RWPE2 (cell line): ENCODE measurements around the gene ART5.
"Not testable (repeated sequence)": the region's sequence is repeated elsewhere in the genome, so short reads cannot be mapped to it uniquely, and the experiment has no call there.

Experiments
- ATAC-seq: fragments of 200-7000 bp; cut with Tn5 transposase; 3 replicates; pipeline ENCODE4 v1.9.1; 2021; ENCODE audit warnings: low read depth
- DNase-seq: peaks from one replicate; pipeline ENCODE4 v3.0.0-alpha.2; 2020; ENCODE audit warnings: low spot score
- H3K27ac ChIP-seq: fragments of 450-650 bp; 2 replicates; pipeline ENCODE4 v1.5.1; 2017; ENCODE audit warnings: mild to moderate bottlenecking; ENCODE audit not compliant: poor library complexity, severe bottlenecking
- H3K27me3 ChIP-seq: fragments of 250-450 bp; sonication (Bioruptor Pico); 2 replicates; pipeline ENCODE4 v1.5.1; 2021; ENCODE audit warnings: mild to moderate bottlenecking, moderate library complexity; ENCODE audit not compliant: insufficient read depth, poor library complexity, severe bottlenecking
- H3K36me3 ChIP-seq: fragments of 250-450 bp; sonication (Bioruptor Pico); 2 replicates; pipeline ENCODE4 v1.5.1; 2020; ENCODE audit warnings: low read depth, mild to moderate bottlenecking, moderate library complexity
- H3K4me1 ChIP-seq: fragments of 250-450 bp; sonication (Bioruptor Pico); 2 replicates; pipeline ENCODE4 v1.5.1; 2021; ENCODE audit warnings: mild to moderate bottlenecking, moderate library complexity; ENCODE audit not compliant: insufficient read depth, poor library complexity, severe bottlenecking
- H3K4me3 ChIP-seq: fragments of 250-450 bp; sonication (Bioruptor Pico); 2 replicates; pipeline ENCODE4 v1.5.1; 2021; ENCODE audit warnings: mild to moderate bottlenecking, moderate library complexity; ENCODE audit not compliant: severe bottlenecking
- H3K9me3 ChIP-seq: fragments of 250-450 bp; sonication (Bioruptor Pico); 2 replicates; pipeline ENCODE4 v1.5.1; 2021; ENCODE audit warnings: mild to moderate bottlenecking, moderate library complexity; ENCODE audit not compliant: severe bottlenecking
- TF ChIP-seq, protein P1 (sequence below): fragments of 450-650 bp; IDR thresholded peaks from one replicate; pipeline ENCODE4 v1.5.1; 2017; ENCODE audit warnings: mild to moderate bottlenecking, moderate library complexity; ENCODE audit not compliant: poor library complexity, severe bottlenecking

Gene ART5

DNA sequence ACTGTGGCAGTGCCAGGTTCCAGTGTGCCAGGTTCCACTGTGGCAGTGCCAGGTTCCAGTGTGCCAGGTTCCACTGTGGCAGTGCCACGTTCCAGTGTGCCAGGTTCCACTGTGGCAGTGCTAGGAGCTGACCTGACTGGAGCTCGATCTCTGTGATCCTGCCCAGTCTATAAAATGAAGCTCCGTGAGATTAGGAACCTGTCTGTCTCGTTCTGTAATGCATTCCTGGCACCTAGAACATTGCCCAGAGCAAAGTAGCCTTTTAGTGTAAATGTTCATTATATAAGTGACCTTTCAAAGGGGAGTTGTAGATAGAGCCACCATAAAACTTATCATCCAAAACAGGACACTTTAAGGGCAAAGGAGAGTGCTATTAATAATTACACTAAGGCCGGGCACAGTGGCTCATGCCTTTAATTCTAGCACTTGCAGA lies 36.0 kb downstream of the ART5 start:
- TF ChIP-seq, protein P1, sequence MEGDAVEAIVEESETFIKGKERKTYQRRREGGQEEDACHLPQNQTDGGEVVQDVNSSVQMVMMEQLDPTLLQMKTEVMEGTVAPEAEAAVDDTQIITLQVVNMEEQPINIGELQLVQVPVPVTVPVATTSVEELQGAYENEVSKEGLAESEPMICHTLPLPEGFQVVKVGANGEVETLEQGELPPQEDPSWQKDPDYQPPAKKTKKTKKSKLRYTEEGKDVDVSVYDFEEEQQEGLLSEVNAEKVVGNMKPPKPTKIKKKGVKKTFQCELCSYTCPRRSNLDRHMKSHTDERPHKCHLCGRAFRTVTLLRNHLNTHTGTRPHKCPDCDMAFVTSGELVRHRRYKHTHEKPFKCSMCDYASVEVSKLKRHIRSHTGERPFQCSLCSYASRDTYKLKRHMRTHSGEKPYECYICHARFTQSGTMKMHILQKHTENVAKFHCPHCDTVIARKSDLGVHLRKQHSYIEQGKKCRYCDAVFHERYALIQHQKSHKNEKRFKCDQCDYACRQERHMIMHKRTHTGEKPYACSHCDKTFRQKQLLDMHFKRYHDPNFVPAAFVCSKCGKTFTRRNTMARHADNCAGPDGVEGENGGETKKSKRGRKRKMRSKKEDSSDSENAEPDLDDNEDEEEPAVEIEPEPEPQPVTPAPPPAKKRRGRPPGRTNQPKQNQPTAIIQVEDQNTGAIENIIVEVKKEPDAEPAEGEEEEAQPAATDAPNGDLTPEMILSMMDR, result no peak
- no peak for DNase-seq
- H3K9me3 ChIP-seq, result no peaks in the 10 kb centered on the region
- H3K27ac ChIP-seq, result no peak overlapping the region
- no peak overlapping the region for H3K4me3 ChIP-seq
- no peaks in the 10 kb centered on the region for H3K27me3 ChIP-seq
- H3K36me3 ChIP-seq, result no peaks in the 10 kb centered on the region
- ATAC-seq, result no peak
- no peaks in the 10 kb centered on the region for H3K4me1 ChIP-seq

DNA sequence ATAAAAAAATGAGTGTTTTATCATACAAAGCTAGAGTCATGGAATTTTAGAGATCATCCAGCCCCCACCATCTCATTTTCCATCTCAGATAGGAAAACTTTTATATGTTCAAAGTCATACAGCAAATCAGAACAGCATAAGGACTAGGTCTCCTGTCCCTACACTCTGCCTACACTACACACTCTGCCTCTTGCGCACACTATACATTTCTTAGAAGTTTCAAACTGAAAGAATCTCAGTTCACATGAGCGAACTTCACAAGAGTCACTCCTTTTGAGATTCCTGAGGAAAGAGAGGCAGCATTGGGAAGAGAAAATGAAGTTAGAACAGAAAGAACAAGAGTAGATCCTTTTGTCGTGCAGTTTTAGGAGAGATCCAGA lies 36.5 kb downstream of the ART5 start:
- no peaks in the 10 kb centered on the region for H3K4me1 ChIP-seq
- ATAC-seq (no peak), DNase-seq (no peak)
- H3K36me3 ChIP-seq, result no peaks in the 10 kb centered on the region
- TF ChIP-seq, protein P1, result no peak
- H3K4me3 ChIP-seq, result no peak overlapping the region
- H3K9me3 ChIP-seq, result no peaks in the 10 kb centered on the region
- H3K27me3 ChIP-seq, result no peaks in the 10 kb centered on the region
- H3K27ac ChIP-seq, result no peak overlapping the region

DNA sequence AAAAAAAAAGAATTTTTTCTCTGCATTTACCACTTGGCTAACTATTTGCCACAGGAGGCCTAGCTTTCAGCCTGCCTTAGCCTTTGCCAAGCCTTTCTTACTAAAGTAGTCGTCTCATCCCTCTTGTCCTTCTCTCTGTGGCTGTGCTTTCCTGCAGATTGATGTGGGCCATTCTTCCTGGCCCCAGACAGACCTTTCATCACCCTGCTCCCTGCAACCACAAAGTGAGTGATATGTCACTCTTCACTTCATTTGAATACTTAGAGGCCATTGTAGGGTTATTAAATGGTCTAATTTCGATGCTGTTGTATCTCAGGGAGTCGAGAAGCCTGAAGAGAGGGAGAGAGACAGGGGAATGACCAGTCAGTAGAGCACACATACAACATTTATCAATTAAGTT lies 37.6 kb downstream of the ART5 start:
- TF ChIP-seq, protein P1, result no peak

DNA sequence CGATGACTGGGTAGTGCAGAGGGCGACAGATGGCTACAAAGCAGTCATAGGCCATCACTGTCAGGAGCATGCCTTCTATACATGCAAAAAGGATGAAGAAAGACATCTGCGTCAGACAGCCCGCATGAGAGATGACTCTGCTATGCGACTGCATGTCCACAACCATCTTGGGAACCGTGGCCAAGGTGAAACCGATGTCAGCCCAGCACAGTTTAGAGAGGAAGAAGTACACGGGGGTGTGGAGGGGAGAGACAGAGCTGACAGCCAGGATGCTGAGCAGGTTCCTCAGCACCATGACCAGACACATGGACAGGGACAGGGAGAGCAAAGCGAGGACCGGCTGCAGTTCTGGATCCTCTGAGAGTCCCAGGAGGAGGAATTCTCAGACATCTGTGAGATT lies 41.6 kb downstream of the ART5 start:
- not testable (repeated sequence) for ATAC-seq, DNase-seq, H3K27me3 ChIP-seq, H3K36me3 ChIP-seq, H3K4me1 ChIP-seq, H3K27ac ChIP-seq, H3K4me3 ChIP-seq, H3K9me3 ChIP-seq

More for the DNA sequence above, 37.6 kb downstream of the ART5 start:
- ATAC-seq (no peak), DNase-seq (no peak)
- H3K36me3 ChIP-seq, result no peaks in the 10 kb centered on the region
- H3K27me3 ChIP-seq, result no peaks in the 10 kb centered on the region
- H3K27ac ChIP-seq, result no peak overlapping the region
- no peaks in the 10 kb centered on the region for H3K9me3 ChIP-seq
- no peak overlapping the region for H3K4me3 ChIP-seq
- H3K4me1 ChIP-seq, result no peaks in the 10 kb centered on the region

DNA sequence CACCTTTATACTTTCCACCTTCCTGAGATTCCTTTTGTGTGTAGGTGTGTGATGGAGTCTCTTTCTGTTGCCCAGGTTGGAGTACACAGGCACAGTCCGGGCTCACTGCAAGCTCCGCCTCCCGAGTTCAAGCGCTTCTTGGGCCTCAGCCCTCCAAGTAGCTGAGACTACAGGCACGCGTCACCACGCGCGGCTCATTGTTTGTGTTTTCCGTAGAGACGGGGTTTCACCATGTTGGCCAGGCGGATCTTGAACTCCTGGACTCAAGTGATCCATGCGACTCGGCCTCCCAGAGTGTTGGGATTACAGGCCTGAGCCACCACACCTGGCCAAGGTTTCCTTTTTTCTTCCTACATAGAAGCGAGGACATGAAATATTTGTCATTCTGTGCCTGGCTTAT lies 44.0 kb downstream of the ART5 start:
- not testable (repeated sequence) for H3K9me3 ChIP-seq, H3K27me3 ChIP-seq, H3K4me3 ChIP-seq

DNA sequence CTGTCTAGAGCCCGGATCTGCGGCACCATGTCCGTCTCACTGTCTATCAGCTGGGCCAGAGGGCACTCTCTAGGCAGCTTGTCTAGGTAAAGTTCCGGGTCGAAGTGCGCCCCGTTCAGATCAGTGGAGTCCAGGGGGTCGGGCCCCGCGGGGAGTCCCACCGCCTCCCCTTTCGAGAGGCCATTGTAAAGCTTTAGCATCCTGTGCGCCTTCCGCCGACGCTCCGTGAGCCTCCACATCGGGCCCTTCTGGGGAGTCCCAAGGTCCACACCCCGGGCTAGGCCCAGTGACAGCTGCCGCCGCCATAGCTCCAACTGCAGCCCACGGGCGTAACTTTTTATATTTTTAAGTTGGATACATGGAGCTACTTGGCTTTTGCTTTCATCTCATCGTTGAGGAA lies 50.5 kb downstream of the ART5 start:
- not testable (repeated sequence) for H3K36me3 ChIP-seq, H3K4me3 ChIP-seq, ATAC-seq, H3K27ac ChIP-seq, H3K4me1 ChIP-seq, H3K9me3 ChIP-seq, DNase-seq, H3K27me3 ChIP-seq

More for the DNA sequence above, 44.0 kb downstream of the ART5 start:
- DNase-seq, ATAC-seq, H3K36me3 ChIP-seq, H3K4me1 ChIP-seq, H3K27ac ChIP-seq: not testable (repeated sequence)

DNA sequence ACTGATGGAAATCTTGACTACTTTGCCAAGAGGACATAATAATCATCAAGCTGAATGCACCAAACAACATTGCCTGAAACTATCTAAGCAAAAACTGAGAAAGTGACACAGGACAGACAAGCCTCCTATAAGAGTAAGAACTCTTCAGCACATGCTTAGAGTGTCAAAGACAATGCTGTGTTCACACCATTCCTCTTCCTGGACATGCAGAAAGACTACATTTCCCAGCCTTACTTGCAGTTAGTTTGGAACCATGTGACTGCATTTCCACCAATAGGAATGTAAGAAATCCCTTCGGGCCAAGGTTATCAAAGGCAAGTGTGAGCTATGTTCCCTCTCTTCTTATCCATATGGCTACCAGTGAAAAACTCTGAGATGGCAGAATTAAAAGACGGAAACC lies 51.6 kb downstream of the ART5 start:
- not testable (repeated sequence) for DNase-seq, H3K36me3 ChIP-seq, H3K4me3 ChIP-seq, H3K9me3 ChIP-seq, H3K27ac ChIP-seq, ATAC-seq, H3K27me3 ChIP-seq, H3K4me1 ChIP-seq

DNA sequence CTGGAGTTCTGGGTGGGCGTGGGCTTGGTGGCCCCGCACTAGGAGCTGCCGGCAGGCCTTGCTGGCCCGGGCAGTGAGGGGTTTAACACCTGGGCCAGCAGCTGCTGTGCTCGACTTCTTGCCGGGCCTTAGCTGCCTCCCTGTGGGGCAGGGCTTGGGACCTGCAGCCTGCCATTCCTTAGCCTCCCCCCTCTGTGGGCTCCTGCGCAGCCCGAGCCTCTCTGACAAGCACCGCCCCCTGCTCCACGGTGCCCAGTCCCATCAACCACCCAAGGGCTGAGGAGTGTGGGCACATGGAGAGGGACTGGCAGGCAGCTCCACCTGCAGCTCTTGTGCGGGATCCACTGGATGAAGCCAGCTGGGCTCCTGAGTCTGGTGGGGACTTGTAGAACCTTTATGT lies 53.0 kb downstream of the ART5 start:
- H3K4me1 ChIP-seq, ATAC-seq, H3K9me3 ChIP-seq, H3K4me3 ChIP-seq, H3K27ac ChIP-seq, DNase-seq, H3K27me3 ChIP-seq, H3K36me3 ChIP-seq: not testable (repeated sequence)
